ENCODE data around the gene PAPOLA.

- TF ChIP-seq CTCF (IDR thresholded peaks at IDR 0.05) (no peak), POLR2A (IDR thresholded peaks at IDR 0.05) (no peak)
These were observed 31.9 kb upstream of the PAPOLA start for GRCh38 chr14:96470331-96470730.

Measured in Peyer's patch (tissue), 4 donors.